Erythroblast (primary cell): Measurements from ENCODE around the gene REEP3.

Experiments used
- GATA1 ChIP-seq: IDR thresholded peaks from 2 replicates; pipeline ENCODE4 v1.6.1; 2011; ENCODE audit warnings: low read depth, mild to moderate bottlenecking, control low read depth, low read length, moderate library complexity
- POLR2A ChIP-seq: IDR thresholded peaks from 2 replicates; pipeline ENCODE4 v1.6.1; 2011; ENCODE audit warnings: mild to moderate bottlenecking, low read length

DNA sequence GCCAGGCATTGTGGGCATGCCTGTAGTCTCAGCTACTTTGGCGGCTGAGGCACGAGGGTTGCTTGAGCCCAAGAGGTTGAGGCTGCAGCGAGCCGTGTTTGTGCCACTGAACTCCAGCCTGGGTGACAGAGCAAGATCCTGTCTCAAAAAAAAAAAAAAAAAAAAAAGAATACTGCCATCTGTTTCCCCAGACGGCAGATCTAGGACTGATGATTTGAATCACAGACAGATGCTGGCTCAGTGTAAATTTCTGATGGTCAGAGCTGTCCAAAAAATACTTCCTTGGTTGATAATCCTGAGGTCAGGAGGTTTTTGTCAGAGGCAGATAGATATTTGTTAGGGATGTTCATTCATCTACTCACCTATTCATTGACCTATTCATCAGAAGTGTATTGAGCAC is 130.7 kb downstream of the REEP3 start:
- TF ChIP-seq POLR2A (no peak), GATA1 (no peak)
